ENCODE data around the gene UBB.

The UBB gene

GRCh38 chr17:16380640-16381495 is at the start of gene UBB:
UBB (plus strand) TSS chr17:16381091; CDS start chr17:16381908, 817 bp downstream.
- H3K36me3 ChIP-seq (ENCODE audit: insufficient read depth, low read length), result peaks cover 3% of the 10 kb centered on the region; the same call in 1 of the 2 replicates
- H3K9me3 ChIP-seq (ENCODE audit: control insufficient read depth, insufficient read depth, low read length), result no peaks in the 10 kb centered on the region
- H3K4me1 ChIP-seq (ENCODE audit: insufficient read depth, low read length), result no peaks in the 10 kb centered on the region; the same call in 1 of the 2 replicates
- H3K9ac ChIP-seq (ENCODE audit: low read depth, low read length), result peak within 1 kb of the TSS; percentile 99

DNA sequence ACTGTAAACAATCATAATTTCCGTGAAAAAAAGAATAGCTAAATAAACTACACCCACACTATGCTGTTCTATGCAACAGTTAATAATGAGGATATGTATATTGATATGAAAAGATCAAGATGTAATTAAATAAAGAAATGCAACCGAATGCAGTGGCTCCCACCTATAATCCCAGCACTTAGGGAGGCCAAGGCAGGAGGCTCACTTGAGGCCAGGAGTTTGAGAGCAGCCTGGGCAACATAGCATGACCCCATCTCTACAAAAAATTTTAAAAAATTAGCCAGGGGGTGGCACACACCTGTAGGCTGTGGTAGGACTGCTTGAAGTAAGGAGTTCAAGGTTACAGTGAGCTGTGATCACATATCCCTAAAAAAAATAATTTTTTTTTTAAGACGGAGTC is 42.5 kb upstream of the UBB start:
- no peaks in the 10 kb centered on the region; the same call in 1 of the 2 replicates for H3K4me1 ChIP-seq (ENCODE audit: insufficient read depth, low read length)
- H3K9me3 ChIP-seq (ENCODE audit: control insufficient read depth, insufficient read depth, low read length), result no peaks in the 10 kb centered on the region
- H3K9ac ChIP-seq (ENCODE audit: low read depth, low read length), result no peak overlapping the region
- H3K36me3 ChIP-seq (ENCODE audit: insufficient read depth, low read length), result no peaks in the 10 kb centered on the region

GRCh38 chr17:16339402-16339801 is 41.5 kb upstream of the UBB start:
- H3K9ac ChIP-seq (ENCODE audit: low read depth, low read length), result no peak overlapping the region
- H3K4me1 ChIP-seq (ENCODE audit: insufficient read depth, low read length), result no peaks in the 10 kb centered on the region
- no peaks in the 10 kb centered on the region for H3K36me3 ChIP-seq (ENCODE audit: insufficient read depth, low read length)
- H3K9me3 ChIP-seq (ENCODE audit: control insufficient read depth, insufficient read depth, low read length), result no peaks in the 10 kb centered on the region

DNA sequence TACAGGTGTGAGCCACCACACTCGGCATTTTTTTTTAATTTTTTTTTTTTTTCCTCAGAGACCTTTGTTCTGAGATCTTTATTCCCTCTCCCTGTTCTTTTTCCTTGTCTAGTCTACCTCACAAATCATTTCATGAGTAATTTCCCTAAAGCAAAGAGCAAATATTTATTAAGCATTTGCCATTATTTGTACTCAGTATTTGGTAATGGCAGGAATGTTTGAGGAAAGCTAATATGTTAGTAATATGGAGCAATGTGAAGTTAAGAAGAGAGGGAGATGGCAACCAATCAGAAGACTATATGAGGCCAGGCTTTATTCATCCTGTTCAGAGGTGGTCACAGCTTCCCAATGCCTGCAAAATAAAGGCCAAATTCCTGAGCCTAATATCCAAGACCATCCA is 40.9 kb upstream of the UBB start:
- no peaks in the 10 kb centered on the region for H3K36me3 ChIP-seq (ENCODE audit: insufficient read depth, low read length)
- no peaks in the 10 kb centered on the region for H3K9me3 ChIP-seq (ENCODE audit: control insufficient read depth, insufficient read depth, low read length)
- no peaks in the 10 kb centered on the region for H3K4me1 ChIP-seq (ENCODE audit: insufficient read depth, low read length)
- no peak overlapping the region for H3K9ac ChIP-seq (ENCODE audit: low read depth, low read length)

DNA sequence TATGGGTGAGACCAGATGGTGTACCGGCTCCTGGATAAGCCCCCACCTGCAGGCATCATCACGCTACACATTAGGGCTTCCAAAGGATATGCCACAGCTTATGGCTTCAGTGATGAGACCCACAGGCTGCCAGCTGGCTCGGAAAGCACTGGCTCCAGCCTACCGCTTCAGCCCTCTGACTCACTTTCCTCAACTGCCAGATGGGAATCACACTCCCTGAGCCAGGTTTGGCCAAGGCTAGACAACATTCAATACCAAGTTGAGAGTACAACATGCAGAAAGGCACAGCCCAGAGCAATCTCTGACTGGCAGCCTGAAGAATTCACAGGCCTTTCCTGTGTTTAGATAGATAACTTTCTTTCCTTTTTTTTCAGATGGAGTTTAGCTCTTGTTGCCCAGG is 37.9 kb upstream of the UBB start:
- no peak overlapping the region for H3K9ac ChIP-seq (ENCODE audit: low read depth, low read length)
- H3K9me3 ChIP-seq (ENCODE audit: control insufficient read depth, insufficient read depth, low read length), result no peaks in the 10 kb centered on the region
- no peaks in the 10 kb centered on the region; the same call in 1 of the 2 replicates for H3K36me3 ChIP-seq (ENCODE audit: insufficient read depth, low read length)
- no peaks in the 10 kb centered on the region for H3K4me1 ChIP-seq (ENCODE audit: insufficient read depth, low read length)

- H3K9me3 ChIP-seq (ENCODE audit: control insufficient read depth, insufficient read depth, low read length), result no peaks in the 10 kb centered on the region
- no peaks in the 10 kb centered on the region; the same call in 1 of the 2 replicates for H3K36me3 ChIP-seq (ENCODE audit: insufficient read depth, low read length)
- H3K4me1 ChIP-seq (ENCODE audit: insufficient read depth, low read length), result no peaks in the 10 kb centered on the region
- H3K9ac ChIP-seq (ENCODE audit: low read depth, low read length), result no peak overlapping the region
Observed at GRCh38 chr17:16343569-16343968, 37.3 kb upstream of the UBB start.

DNA sequence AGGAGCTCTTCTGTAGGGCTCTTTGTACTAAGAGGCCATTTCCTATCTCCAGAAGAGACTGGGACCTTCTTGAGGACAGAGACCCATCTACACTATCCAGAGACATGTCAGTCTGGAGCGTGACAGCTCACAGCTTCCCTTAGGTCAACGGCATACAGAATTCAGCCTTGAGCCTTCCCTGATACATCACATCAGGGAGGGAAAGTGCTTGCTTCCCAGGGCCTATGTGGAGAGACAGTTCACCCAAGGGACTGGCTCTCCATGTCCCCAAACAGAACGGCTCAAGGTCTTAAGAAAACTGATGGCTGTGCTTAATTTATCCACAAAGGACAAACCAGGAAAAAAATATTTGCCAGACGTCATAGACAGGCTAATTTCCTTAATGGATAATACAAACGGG is 35.3 kb upstream of the UBB start:
- no peaks in the 10 kb centered on the region for H3K4me1 ChIP-seq (ENCODE audit: insufficient read depth, low read length)
- no peak overlapping the region for H3K9ac ChIP-seq (ENCODE audit: low read depth, low read length)
- H3K9me3 ChIP-seq (ENCODE audit: control insufficient read depth, insufficient read depth, low read length), result no peaks in the 10 kb centered on the region
- no peaks in the 10 kb centered on the region; the same call in 1 of the 2 replicates for H3K36me3 ChIP-seq (ENCODE audit: insufficient read depth, low read length)

- no peaks in the 10 kb centered on the region; the same call in 1 of the 2 replicates for H3K36me3 ChIP-seq (ENCODE audit: insufficient read depth, low read length)
- no peaks in the 10 kb centered on the region for H3K4me1 ChIP-seq (ENCODE audit: insufficient read depth, low read length)
- H3K9ac ChIP-seq (ENCODE audit: low read depth, low read length), result no peak overlapping the region
- no peaks in the 10 kb centered on the region for H3K9me3 ChIP-seq (ENCODE audit: control insufficient read depth, insufficient read depth, low read length)
Observed at GRCh38 chr17:16346721-16347271, 34.1 kb upstream of the UBB start.

GRCh38 chr17:16348586-16348985 is 32.3 kb upstream of the UBB start:
- H3K36me3 ChIP-seq (ENCODE audit: insufficient read depth, low read length), result no peaks in the 10 kb centered on the region; the same call in 1 of the 2 replicates
- H3K9me3 ChIP-seq (ENCODE audit: control insufficient read depth, insufficient read depth, low read length), result no peaks in the 10 kb centered on the region
- no peak overlapping the region for H3K9ac ChIP-seq (ENCODE audit: low read depth, low read length)
- no peaks in the 10 kb centered on the region for H3K4me1 ChIP-seq (ENCODE audit: insufficient read depth, low read length)

DNA sequence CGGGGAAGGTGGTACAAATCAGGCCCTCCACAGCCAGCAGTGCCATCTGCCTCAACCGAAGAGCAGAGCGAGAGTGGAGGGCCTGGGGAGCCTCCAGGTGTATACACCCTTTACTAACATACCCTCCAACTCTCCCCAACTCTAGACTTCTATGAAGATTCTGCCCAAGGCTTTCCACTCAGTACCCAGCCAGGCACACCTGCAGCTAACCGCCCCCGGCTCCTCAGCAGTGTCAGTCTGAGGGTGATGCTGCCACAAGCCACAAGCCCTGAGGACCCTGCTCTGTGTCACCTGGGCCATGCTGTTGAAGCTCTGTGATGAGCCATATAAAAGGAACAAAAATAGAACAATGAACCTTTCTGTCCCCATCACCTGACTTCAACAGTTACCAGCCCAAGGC is 31.5 kb upstream of the UBB start:
- no peaks in the 10 kb centered on the region for H3K9me3 ChIP-seq (ENCODE audit: control insufficient read depth, insufficient read depth, low read length)
- no peaks in the 10 kb centered on the region; the same call in 1 of the 2 replicates for H3K36me3 ChIP-seq (ENCODE audit: insufficient read depth, low read length)
- no peak overlapping the region for H3K9ac ChIP-seq (ENCODE audit: low read depth, low read length)
- no peaks in the 10 kb centered on the region for H3K4me1 ChIP-seq (ENCODE audit: insufficient read depth, low read length)

DNA sequence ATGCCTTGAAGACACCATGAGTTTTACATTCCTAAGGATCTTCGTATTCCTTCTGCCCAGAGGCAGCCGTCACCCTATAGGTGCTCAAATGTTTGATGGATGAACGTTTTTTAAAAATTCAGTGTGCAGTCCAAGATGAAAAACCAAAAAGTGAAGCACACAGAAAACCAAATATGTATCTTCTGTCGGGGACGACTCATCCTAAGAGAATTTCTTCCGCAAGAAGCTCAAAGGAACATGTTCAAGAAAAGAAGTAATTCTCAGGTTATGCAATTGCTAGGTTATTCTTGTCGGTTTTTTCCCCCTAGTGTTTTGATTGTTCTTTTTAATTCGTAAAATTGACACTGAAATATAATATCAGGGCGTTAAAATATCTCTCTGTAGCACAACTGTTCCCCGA is 29.1 kb upstream of the UBB start:
- Histone ChIP-seq H3K4me1 (ENCODE audit: insufficient read depth, low read length) (no peaks in the 10 kb centered on the region), H3K9me3 (ENCODE audit: control insufficient read depth, insufficient read depth, low read length) (no peaks in the 10 kb centered on the region), H3K9ac (ENCODE audit: low read depth, low read length) (peak overlapping the region; percentile 97)

DNA sequence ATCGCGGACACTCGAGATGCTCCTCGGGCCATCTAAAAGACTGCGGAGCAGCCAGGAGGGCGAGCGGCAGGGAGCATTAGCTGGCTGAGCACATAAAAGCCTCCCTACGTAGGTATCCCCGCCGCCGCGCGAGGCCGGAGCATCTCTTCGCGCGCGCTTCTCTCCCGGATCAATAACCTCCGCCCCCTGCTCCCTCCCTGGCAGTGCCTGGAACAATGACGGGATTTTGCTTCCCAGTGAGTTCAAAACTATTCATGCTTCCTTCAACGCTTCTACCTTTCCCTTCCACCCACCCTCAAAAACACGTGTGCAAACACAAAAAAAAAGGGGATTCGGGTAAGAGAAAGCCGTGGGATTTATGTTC is 28.6 kb upstream of the UBB start:
- Histone ChIP-seq H3K36me3 (ENCODE audit: insufficient read depth, low read length) (no peaks in the 10 kb centered on the region; the same call in 1 of the 2 replicates), H3K9ac (ENCODE audit: low read depth, low read length) (peak overlapping the region; percentile 97), H3K4me1 (ENCODE audit: insufficient read depth, low read length) (no peaks in the 10 kb centered on the region), H3K9me3 (ENCODE audit: control insufficient read depth, insufficient read depth, low read length) (no peaks in the 10 kb centered on the region)

More for the DNA sequence above, 29.1 kb upstream of the UBB start:
- no peaks in the 10 kb centered on the region; the same call in 1 of the 2 replicates for H3K36me3 ChIP-seq (ENCODE audit: insufficient read depth, low read length)

GRCh38 chr17:16352667-16353316 is 28.1 kb upstream of the UBB start:
- Histone ChIP-seq H3K9me3 (ENCODE audit: control insufficient read depth, insufficient read depth, low read length) (no peaks in the 10 kb centered on the region), H3K4me1 (ENCODE audit: insufficient read depth, low read length) (no peaks in the 10 kb centered on the region), H3K9ac (ENCODE audit: low read depth, low read length) (peak overlapping the region; percentile 97), H3K36me3 (ENCODE audit: insufficient read depth, low read length) (no peaks in the 10 kb centered on the region; the same call in 1 of the 2 replicates)

GRCh38 chr17:16353317-16354174 is 27.3 kb upstream of the UBB start, which contains the start of gene CENPV:
CENPV (minus strand) TSS chr17:16353469; CDS start chr17:16353436, 33 bp downstream.
- H3K36me3 ChIP-seq (ENCODE audit: insufficient read depth, low read length), result no peaks in the 10 kb centered on the region
- no peaks in the 10 kb centered on the region for H3K9me3 ChIP-seq (ENCODE audit: control insufficient read depth, insufficient read depth, low read length)
- no peaks in the 10 kb centered on the region for H3K4me1 ChIP-seq (ENCODE audit: insufficient read depth, low read length)
- H3K9ac ChIP-seq (ENCODE audit: low read depth, low read length), result peak within 1 kb of the TSS; percentile 97

All from ES-I3 (cell line).